ENCODE measurements around the gene SETSIP. TPM values are rescaled to one million over a fixed set of nuclear protein-coding genes. Genes with fewer than 3 reads are reported as not detected.
"Not testable (repeated sequence)": the region's sequence is repeated elsewhere in the genome, so short reads cannot be mapped to it uniquely, and the experiment has no call there.

SETSIP gene
- total RNA-seq, 1 donor: 0.52 TPM

DNA sequence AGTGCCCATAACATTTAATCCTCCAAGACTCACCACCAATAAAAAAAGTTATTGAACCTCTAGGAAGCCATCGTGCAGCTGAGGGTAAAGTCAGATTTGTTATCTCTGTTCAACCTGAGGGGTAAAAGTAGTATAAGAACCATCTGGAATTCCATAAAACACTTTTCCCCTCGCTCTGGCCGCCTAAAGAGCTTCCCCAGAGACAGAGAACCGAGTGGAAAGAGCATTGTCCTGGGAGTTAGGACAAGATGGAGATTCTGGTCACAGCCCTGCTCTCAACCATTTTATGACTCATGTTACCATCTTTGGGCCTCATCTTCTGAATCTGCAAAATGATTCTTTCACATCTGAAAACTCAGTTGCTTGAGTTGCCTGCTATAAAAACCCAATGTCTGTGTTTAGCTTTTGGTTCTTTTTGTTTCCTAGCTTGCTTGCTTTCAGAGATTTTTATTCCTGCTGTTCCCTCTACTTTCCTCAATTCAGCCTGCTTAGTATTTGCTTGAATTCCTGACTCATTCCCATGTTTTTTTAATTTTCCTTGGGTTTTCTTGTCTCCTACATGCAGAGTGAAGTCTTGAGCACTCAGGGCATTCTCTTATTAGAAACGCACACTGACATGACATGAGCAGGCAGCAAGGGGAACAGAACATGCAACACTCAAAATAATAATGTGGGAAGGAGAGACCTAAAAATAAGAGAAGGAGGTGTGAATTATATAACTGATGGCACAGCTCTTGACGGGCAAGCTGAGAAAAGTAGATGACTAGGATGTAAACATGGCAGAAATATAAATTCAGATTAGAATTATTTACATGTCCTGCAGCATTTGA is 43.7 kb downstream of the SETSIP start:
- Histone ChIP-seq H3K27me3 (ENCODE audit: insufficient read depth, low read length) (peaks cover 32% of the 10 kb centered on the region), H3K4me1 (ENCODE audit: insufficient read depth, low read length) (peaks cover 11% of the 10 kb centered on the region), H3K9me3 (ENCODE audit: low read depth, low read length) (no peaks in the 10 kb centered on the region), H3K4me3 (ENCODE audit: low read length) (no peak overlapping the region)

- Histone ChIP-seq H3K9me3 (ENCODE audit: low read depth, low read length) (no peaks in the 10 kb centered on the region), H3K4me1 (ENCODE audit: insufficient read depth, low read length) (peaks cover 11% of the 10 kb centered on the region), H3K27me3 (ENCODE audit: insufficient read depth, low read length) (peaks cover 30% of the 10 kb centered on the region), H3K4me3 (ENCODE audit: low read length) (no peak overlapping the region)
These were observed 44.5 kb downstream of the SETSIP start for GRCh38 chr1:92030656-92031107.

- H3K27me3 ChIP-seq (ENCODE audit: insufficient read depth, low read length): peaks cover 30% of the 10 kb centered on the region
- H3K4me3 ChIP-seq (ENCODE audit: low read length): no peak overlapping the region
- no peaks in the 10 kb centered on the region for H3K9me3 ChIP-seq (ENCODE audit: low read depth, low read length)
- H3K4me1 ChIP-seq (ENCODE audit: insufficient read depth, low read length): peaks cover 11% of the 10 kb centered on the region
These were observed 45.8 kb downstream of the SETSIP start for GRCh38 chr1:92029241-92029922.

DNA sequence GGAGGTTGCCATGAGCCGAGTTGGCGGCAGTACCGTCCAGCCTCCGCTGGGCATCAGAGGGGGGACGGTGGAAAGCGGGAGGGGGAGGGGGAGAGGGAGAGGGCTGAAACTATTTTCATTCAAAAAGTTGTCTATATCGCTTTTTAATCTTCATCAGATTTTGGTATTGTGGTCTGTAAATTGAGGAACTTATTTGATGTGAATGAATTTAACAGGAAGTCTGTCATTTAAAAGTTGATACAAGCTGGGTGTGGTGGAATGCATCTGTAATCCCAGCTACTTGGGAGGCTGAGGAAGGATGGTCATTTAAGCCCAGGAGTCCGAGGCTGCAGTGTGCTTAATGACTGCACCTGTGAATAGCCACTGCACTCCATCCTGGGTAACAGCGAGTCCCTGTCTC is 48.4 kb downstream of the SETSIP start:
- H3K27me3 ChIP-seq (ENCODE audit: insufficient read depth, low read length): peaks cover 30% of the 10 kb centered on the region
- peaks cover 11% of the 10 kb centered on the region for H3K4me1 ChIP-seq (ENCODE audit: insufficient read depth, low read length)
- no peaks in the 10 kb centered on the region for H3K9me3 ChIP-seq (ENCODE audit: low read depth, low read length)
- no peak overlapping the region for H3K4me3 ChIP-seq (ENCODE audit: low read length)

DNA sequence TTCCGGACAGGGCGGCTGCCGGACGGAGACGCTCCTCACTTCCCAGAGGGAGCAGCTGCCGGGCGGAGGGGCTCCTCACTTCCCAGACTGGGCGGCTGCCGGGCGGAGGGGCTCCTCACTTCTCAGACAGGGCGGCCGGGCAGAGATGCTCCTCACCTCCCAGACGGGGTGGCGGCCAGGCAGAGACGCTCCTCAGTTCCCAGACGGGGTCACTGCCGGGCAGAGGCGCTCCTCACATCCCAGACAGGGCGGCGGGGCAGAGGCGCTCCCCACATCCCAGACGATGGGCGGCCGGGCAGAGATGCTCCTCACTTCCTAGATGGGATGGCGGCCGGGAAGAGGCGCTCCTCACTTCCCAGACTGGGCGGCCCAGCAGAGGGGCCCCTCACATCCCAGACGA is 49.2 kb downstream of the SETSIP start:
- H3K4me3 ChIP-seq (ENCODE audit: low read length); H3K9me3 ChIP-seq (ENCODE audit: low read depth, low read length): not testable (repeated sequence)
- Histone ChIP-seq H3K4me1 (ENCODE audit: insufficient read depth, low read length) (peaks cover 11% of the 10 kb centered on the region), H3K27me3 (ENCODE audit: insufficient read depth, low read length) (peaks cover 25% of the 10 kb centered on the region)

Other genes starting within 250 kb of the SETSIP start
- 40.8 TPM for gene TGFBR3, start 189.3 kb downstream of the SETSIP start, total RNA-seq
- gene BRDT, start 126.0 kb downstream of the SETSIP start, total RNA-seq: not detected
- not detected for gene EPHX4, start 45.4 kb downstream of the SETSIP start, total RNA-seq
- 2.0 TPM for gene BTBD8, start 4.9 kb upstream of the SETSIP start, total RNA-seq
- not detected for gene C1orf146, start 142.5 kb upstream of the SETSIP start, total RNA-seq
- 11.8 TPM for gene GLMN, start 223.6 kb upstream of the SETSIP start, total RNA-seq
- 19.2 TPM for gene RPAP2, start 223.6 kb upstream of the SETSIP start, total RNA-seq